ENCODE measurements around the gene POLR3A.
A peak's percentile ranks its signal among the peaks of the same experiment; 100 is the strongest.

POLR3A gene

GRCh38 chr10:77989081-77989724, 40.1 kb downstream of the POLR3A start:
- DNase-seq (ENCODE audit: insufficient read length, low spot score) (peak; percentile 43), FAIRE-seq (peak; percentile 87)
- no peak for TF ChIP-seq CTCF (IDR thresholded peaks at IDR 0.05; ENCODE audit: insufficient read depth, missing control alignments)

GRCh38 chr10:77987671-77988255, 41.6 kb downstream of the POLR3A start:
- TF ChIP-seq CTCF (IDR thresholded peaks at IDR 0.05; ENCODE audit: insufficient read depth, missing control alignments), result no peak
- FAIRE-seq, result no peak
- DNase-seq (ENCODE audit: insufficient read length, low spot score), result no peak

- TF ChIP-seq CTCF (IDR thresholded peaks at IDR 0.05; ENCODE audit: insufficient read depth, missing control alignments), result no peak
- FAIRE-seq, result no peak
- no peak for DNase-seq (ENCODE audit: insufficient read length, low spot score)
Measured at GRCh38 chr10:77984986-77985385, 44.3 kb downstream of the POLR3A start.

- TF ChIP-seq CTCF (IDR thresholded peaks at IDR 0.05; ENCODE audit: insufficient read depth, missing control alignments), result no peak
- DNase-seq (ENCODE audit: insufficient read length, low spot score) (peak; percentile 62), FAIRE-seq (peak; percentile 56)
Measured at GRCh38 chr10:77983384-77984341, 45.7 kb downstream of the POLR3A start.

GRCh38 chr10:77981281-77981680, 48.0 kb downstream of the POLR3A start:
- DNase-seq (ENCODE audit: insufficient read length, low spot score) (no peak), FAIRE-seq (no peak)
- no peak for TF ChIP-seq CTCF (IDR thresholded peaks at IDR 0.05; ENCODE audit: insufficient read depth, missing control alignments)

GRCh38 chr10:77979221-77979620, 50.1 kb downstream of the POLR3A start:
- DNase-seq (ENCODE audit: insufficient read length, low spot score) (no peak), FAIRE-seq (no peak)
- TF ChIP-seq CTCF (IDR thresholded peaks at IDR 0.05; ENCODE audit: insufficient read depth, missing control alignments), result no peak
